Kidney epithelial cell (primary cell): ENCODE results near the gene MNT. TPM values are rescaled to one million over a fixed set of nuclear protein-coding genes. Genes with fewer than 3 reads are reported as not detected.

Experiments used
- DNase-seq: peaks from one replicate; pipeline ENCODE4 v3.0.0-alpha.2; 2010; ENCODE audit warnings: low read depth
- H3K27me3 ChIP-seq: 2 replicates; pipeline ENCODE4 v1.6.0; 2011; ENCODE audit warnings: low read length; ENCODE audit not compliant: control insufficient read depth, insufficient read depth
- H3K36me3 ChIP-seq: 2 replicates; pipeline ENCODE4 v1.5.1; 2011; ENCODE audit warnings: low read length; ENCODE audit not compliant: control insufficient read depth, insufficient read depth
- H3K4me3 ChIP-seq: 2 replicates; pipeline ENCODE4 v1.5.1; 2011; ENCODE audit warnings: low read depth, mild to moderate bottlenecking, control low read depth, low read length
- total RNA-seq: library from RNA; depleted of rRNA; stranded (reverse); fragments of >200 nt; gene quantifications from 2 replicates; pipeline ENCODE4 v1.2.3, GENCODE V29; 2015
- TF ChIP-seq, protein P1 (sequence below): IDR thresholded peaks from 2 replicates; pipeline ENCODE4 v1.5.1; 2011; ENCODE audit warnings: mild to moderate bottlenecking, moderate library complexity, low read length, control low read depth, inconsistent platforms; ENCODE audit not compliant: insufficient read depth, poor library complexity, severe bottlenecking

Gene MNT
- total RNA-seq, 1 donor from 2014 or later, result 8.7 TPM

DNA sequence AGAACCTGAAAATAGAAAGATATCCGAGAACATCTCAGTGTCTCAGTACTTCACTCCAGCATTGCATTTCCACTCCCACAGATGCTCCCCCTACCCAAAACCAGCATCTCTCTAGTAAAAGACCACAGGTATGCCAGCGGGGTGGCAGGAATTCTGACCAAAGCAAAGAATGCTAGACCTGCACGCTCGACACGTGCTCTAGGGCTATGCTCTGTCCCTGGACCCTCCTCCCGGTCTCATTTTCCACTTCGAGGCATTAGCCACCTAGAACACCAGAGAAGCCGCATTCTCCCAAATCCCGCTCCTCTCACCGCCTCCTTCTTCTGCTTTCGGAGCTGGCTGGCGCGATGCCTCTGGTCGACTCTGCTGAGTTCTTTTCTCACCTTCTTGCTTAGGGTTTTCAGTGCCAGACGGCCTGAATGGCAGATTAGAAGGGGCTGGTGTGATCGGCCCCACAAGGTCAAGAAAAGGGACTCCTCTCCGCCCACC lies 65.1 kb downstream of the MNT start:
- no peak for DNase-seq
- Histone ChIP-seq H3K27me3 (no peaks in the 10 kb centered on the region), H3K4me3 (peak overlapping the region; percentile 84), H3K36me3 (peaks cover 3% of the 10 kb centered on the region)
- TF ChIP-seq, protein P1, sequence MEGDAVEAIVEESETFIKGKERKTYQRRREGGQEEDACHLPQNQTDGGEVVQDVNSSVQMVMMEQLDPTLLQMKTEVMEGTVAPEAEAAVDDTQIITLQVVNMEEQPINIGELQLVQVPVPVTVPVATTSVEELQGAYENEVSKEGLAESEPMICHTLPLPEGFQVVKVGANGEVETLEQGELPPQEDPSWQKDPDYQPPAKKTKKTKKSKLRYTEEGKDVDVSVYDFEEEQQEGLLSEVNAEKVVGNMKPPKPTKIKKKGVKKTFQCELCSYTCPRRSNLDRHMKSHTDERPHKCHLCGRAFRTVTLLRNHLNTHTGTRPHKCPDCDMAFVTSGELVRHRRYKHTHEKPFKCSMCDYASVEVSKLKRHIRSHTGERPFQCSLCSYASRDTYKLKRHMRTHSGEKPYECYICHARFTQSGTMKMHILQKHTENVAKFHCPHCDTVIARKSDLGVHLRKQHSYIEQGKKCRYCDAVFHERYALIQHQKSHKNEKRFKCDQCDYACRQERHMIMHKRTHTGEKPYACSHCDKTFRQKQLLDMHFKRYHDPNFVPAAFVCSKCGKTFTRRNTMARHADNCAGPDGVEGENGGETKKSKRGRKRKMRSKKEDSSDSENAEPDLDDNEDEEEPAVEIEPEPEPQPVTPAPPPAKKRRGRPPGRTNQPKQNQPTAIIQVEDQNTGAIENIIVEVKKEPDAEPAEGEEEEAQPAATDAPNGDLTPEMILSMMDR, result no peak

Other genes with a start within 250 kb of the MNT start
- 34.7 and 48.8 TPM in 2 replicates for gene SMG6, start 97.3 kb downstream of the MNT start, total RNA-seq
- gene SRR, start 97.1 kb downstream of the MNT start, total RNA-seq, result 10.7 and 24.4 TPM in 2 replicates
- 44.8 and 49.1 TPM in 2 replicates for gene TSR1, start 64.6 kb downstream of the MNT start, total RNA-seq
- 24.7 and 49.4 TPM in 2 replicates for gene SGSM2, start 63.6 kb downstream of the MNT start, total RNA-seq
- 32.4 and 41.6 TPM in 2 replicates for gene METTL16, start 110.8 kb upstream of the MNT start, total RNA-seq
- gene PAFAH1B1, start 192.6 kb upstream of the MNT start, total RNA-seq, result 54.7 and 55.9 TPM in 2 replicates